GM23338 (cell line): ENCODE data around the gene GCKR. TPM values are rescaled to one million over a fixed set of nuclear protein-coding genes. Genes with fewer than 3 reads are reported as not detected.

ENCODE experiments used
- ATAC-seq: fragments of 200-7000 bp; cut with Tn5 transposase; 3 replicates; pipeline ENCODE4 v1.9.1; 2020
- DNase-seq: peaks from one replicate; pipeline ENCODE4 v3.0.0-alpha.2; 2015; ENCODE audit warnings: low spot score
- H2AFZ ChIP-seq: fragments of 200-600 bp; sonication (generic); 2 replicates; pipeline ENCODE4 v1.8.0; 2016; ENCODE audit warnings: antibody characterized with exemption, mild to moderate bottlenecking, moderate library complexity
- H3F3A ChIP-seq: fragments of 200-600 bp; sonication (generic); replicated peaks from 2 replicates; pipeline ENCODE4 v1.8.0; 2017; ENCODE audit warnings: antibody characterized with exemption, mixed run types, low read depth
- H3K27ac ChIP-seq: fragments of 200-600 bp; sonication (generic); 2 replicates; pipeline ENCODE4 v1.6.1; 2016; ENCODE audit warnings: low read depth
- H3K27me3 ChIP-seq: fragments of 200-600 bp; sonication (generic); 2 replicates; pipeline ENCODE4 v1.8.0; 2016; ENCODE audit warnings: mild to moderate bottlenecking, mixed run types, moderate library complexity; ENCODE audit not compliant: insufficient read depth
- H3K36me3 ChIP-seq: fragments of 200-600 bp; sonication (generic); 2 replicates; pipeline ENCODE4 v1.8.0; 2016; ENCODE audit warnings: mild to moderate bottlenecking; ENCODE audit not compliant: insufficient read depth
- H3K4me1 ChIP-seq: fragments of 200-600 bp; sonication (generic); 2 replicates; pipeline ENCODE4 v1.8.0; 2016; ENCODE audit warnings: mild to moderate bottlenecking, moderate library complexity; ENCODE audit not compliant: insufficient read depth
- H3K4me2 ChIP-seq: fragments of 200-600 bp; sonication (generic); 2 replicates; pipeline ENCODE4 v1.7.1; 2017; ENCODE audit warnings: mixed run types
- H3K4me3 ChIP-seq: fragments of 200-600 bp; sonication (generic); 2 replicates; pipeline ENCODE4 v1.6.1; 2016; ENCODE audit warnings: mixed run types
- H3K79me2 ChIP-seq: fragments of 200-600 bp; sonication (generic); replicated peaks from 2 replicates; pipeline ENCODE4 v1.8.0; 2017; ENCODE audit warnings: mild to moderate bottlenecking; ENCODE audit not compliant: insufficient read depth
- H3K9me2 ChIP-seq: fragments of 200-600 bp; sonication (generic); 2 replicates; pipeline ENCODE4 v1.8.0; 2017; ENCODE audit not compliant: insufficient read depth
- H4K20me1 ChIP-seq: fragments of 200-600 bp; sonication (generic); replicated peaks from 2 replicates; pipeline ENCODE4 v1.8.0; 2017; ENCODE audit warnings: mild to moderate bottlenecking; ENCODE audit not compliant: insufficient read depth
- H3K27ac Mint-ChIP-seq: 2 replicates; pipeline ENCODE4 v1.8.0; 2020; ENCODE audit warnings: inconsistent platforms, mild to moderate bottlenecking, moderate library complexity, mixed read lengths
- H3K27me3 Mint-ChIP-seq: 3 replicates; pipeline ENCODE4 v1.8.0; 2022; ENCODE audit warnings: low read depth, mild to moderate bottlenecking, moderate library complexity, mixed read lengths, inconsistent platforms; ENCODE audit not compliant: insufficient read depth, poor library complexity
- H3K36me3 Mint-ChIP-seq: 3 replicates; pipeline ENCODE4 v1.8.0; 2021; ENCODE audit warnings: low read depth, mild to moderate bottlenecking, inconsistent platforms, moderate library complexity, mixed read lengths
- H3K4me1 Mint-ChIP-seq: 3 replicates; pipeline ENCODE4 v1.8.0; 2020; ENCODE audit warnings: mild to moderate bottlenecking, inconsistent platforms, mixed read lengths
- H3K4me3 Mint-ChIP-seq: 3 replicates; pipeline ENCODE4 v1.8.0; 2021; ENCODE audit warnings: moderate library complexity, mild to moderate bottlenecking, inconsistent platforms, mixed read lengths
- H3K9me3 Mint-ChIP-seq: 3 replicates; pipeline ENCODE4 v1.8.0; 2020; ENCODE audit warnings: moderate library complexity, mild to moderate bottlenecking, inconsistent platforms, mixed read lengths
- CREB1 ChIP-seq: fragments of 250-450 bp; sonication (Bioruptor Pico); IDR thresholded peaks from 2 replicates; pipeline ENCODE4 v1.5.0; 2020; ENCODE audit warnings: low read depth, mild to moderate bottlenecking, moderate library complexity
- CTCF ChIP-seq, 2 experiments: fragments of 200-600 bp in 1 of 2; sonication (generic) in 1 of 2; conservative IDR thresholded peaks; 2 replicates each; pipeline versions ENCODE4 v1.5.1 to v1.6.1; 2016 to 2017; ENCODE audit warnings: antibody characterized with exemption in 2 of 2, low read depth in 2 of 2, mild to moderate bottlenecking in 2 of 2, moderate library complexity in 1 of 2
- ETS1 ChIP-seq: IDR thresholded peaks from 2 replicates; pipeline ENCODE4 v1.6.1; 2016; ENCODE audit warnings: antibody characterized with exemption
- EZH2 ChIP-seq: fragments of 200-600 bp; sonication (generic); IDR thresholded peaks from one replicate; pipeline ENCODE4 v1.8.0; 2017; ENCODE audit warnings: antibody characterized with exemption, mild to moderate bottlenecking, low read depth; ENCODE audit not compliant: unreplicated experiment
- EZH2phosphoT487 ChIP-seq: fragments of 200-600 bp; sonication (generic); IDR thresholded peaks from one replicate; pipeline ENCODE4 v1.8.1; 2018; ENCODE audit warnings: antibody characterized with exemption; ENCODE audit not compliant: unreplicated experiment
- JUNB ChIP-seq: IDR thresholded peaks from one replicate; pipeline ENCODE4 v1.6.1; 2016; ENCODE audit warnings: antibody characterized with exemption; ENCODE audit not compliant: unreplicated experiment
- NANOG ChIP-seq: IDR thresholded peaks from 2 replicates; pipeline ENCODE4 v1.6.1; 2016; ENCODE audit warnings: antibody characterized with exemption, borderline replicate concordance
- POLR2AphosphoS5 ChIP-seq: IDR thresholded peaks from 2 replicates; pipeline ENCODE4 v1.6.1; 2016; ENCODE audit warnings: antibody characterized with exemption, low read depth
- REST ChIP-seq: IDR thresholded peaks from one replicate; pipeline ENCODE4 v1.6.1; 2018; ENCODE audit warnings: antibody characterized with exemption; ENCODE audit not compliant: unreplicated experiment
- STAT1 ChIP-seq: IDR thresholded peaks from one replicate; pipeline ENCODE4 v1.6.1; 2016; ENCODE audit warnings: antibody characterized with exemption; ENCODE audit not compliant: unreplicated experiment
- ZNF331 ChIP-seq: fragments of 250-450 bp; sonication (Bioruptor Pico); IDR thresholded peaks from 2 replicates; pipeline ENCODE4 v1.5.0; 2020; ENCODE audit warnings: low read depth, mild to moderate bottlenecking, moderate library complexity
- ZNF462 ChIP-seq: fragments of 250-450 bp; sonication (Bioruptor Pico); IDR thresholded peaks from 2 replicates; pipeline ENCODE4 v1.5.0; 2020; ENCODE audit warnings: mild to moderate bottlenecking, moderate library complexity
- polyA plus RNA-seq: library from polyadenylated mRNA; unstranded; fragments of >200 nt; fragmentation: Nextera tagmentation; extraction: Ambion mirVana; gene quantifications from 2 replicates; pipeline ENCODE4 v1.2.1, GENCODE V29; 2016
- total RNA-seq: library from RNA; depleted of rRNA; stranded (reverse); fragments of >200 nt; shearing (Covaris generic); gene quantifications from 2 replicates; pipeline ENCODE4 v1.2.3, GENCODE V29; 2014

Gene GCKR
- total and polyA plus RNA-seq, 2 experiments from 2014 or later, result not detected

- TF ChIP-seq ZNF462 (CRISPR knock-in tag) (no peak), CREB1 (CRISPR knock-in tag) (no peak), CTCF (conservative IDR thresholded peaks at IDR 0.05; ENCODE audit: low read depth in 2 of 2) (no peak), EZH2 (no peak), ZNF331 (no peak), STAT1 (no peak)
Measured at GRCh38 chr2:27531983-27532382, 35.3 kb downstream of the GCKR start (continued).

GRCh38 chr2:27537287-27537686 lies 40.6 kb downstream of the GCKR start:
- Histone ChIP-seq H3K27ac (no peak overlapping the region), H2AFZ (no peak overlapping the region), H3K36me3 (no peaks in the 10 kb centered on the region), H3K9me2 (no peaks in the 10 kb centered on the region), H3K4me1 (no peaks in the 10 kb centered on the region), H3K79me2 (no peaks in the 10 kb centered on the region), H3F3A (no peaks in the 10 kb centered on the region), H3K4me2 (no peak overlapping the region), H3K4me3 (no peak overlapping the region), H3K27me3 (no peaks in the 10 kb centered on the region), H4K20me1 (no peaks in the 10 kb centered on the region)
- DNase-seq (no peak), ATAC-seq (no peak)
- H3K27ac Mint-ChIP-seq, result no peak overlapping the region
- H3K4me3 Mint-ChIP-seq, result no peak overlapping the region
- H3K9me3 Mint-ChIP-seq, result peaks cover 20% of the 10 kb centered on the region; the same call in 2 of the 3 replicates
- peaks cover 7% of the 10 kb centered on the region; the same call in 1 of the 3 replicates for H3K36me3 Mint-ChIP-seq
- H3K27me3 Mint-ChIP-seq, result no peaks in the 10 kb centered on the region
- no peaks in the 10 kb centered on the region for H3K4me1 Mint-ChIP-seq
- TF ChIP-seq JUNB (no peak), EZH2phosphoT487 (no peak), ETS1 (no peak), POLR2AphosphoS5 (no peak), REST (no peak), NANOG (no peak), STAT1 (no peak), CREB1 (CRISPR knock-in tag) (no peak), ZNF331 (no peak)
